Liver (tissue), 9 donors: ENCODE data around the gene CLEC18C. TPM values are rescaled to one million over a fixed set of nuclear protein-coding genes. Genes with fewer than 3 reads are reported as not detected.

Experiments
- DNase-seq: peaks from one replicate; pipeline ENCODE4 v3.0.0-alpha.2; 2017; ENCODE audit warnings: low spot score
- H3K27ac ChIP-seq, 2 donors: one replicate each; pipeline ENCODE4 v1.7.0; 2013; ENCODE audit warnings: inconsistent platforms in 2 of 2, low read length in 2 of 2, control low read depth in 1 of 2, low read depth in 1 of 2, mild to moderate bottlenecking in 1 of 2
- H3K27me3 ChIP-seq, 4 donors: one replicate each; pipeline versions ENCODE4 v1.6.1 to v1.7.0; 2013; ENCODE audit warnings: low read length in 3 of 4, inconsistent platforms in 1 of 4, mild to moderate bottlenecking in 1 of 4, moderate library complexity in 1 of 4; ENCODE audit not compliant: control insufficient read depth in 4 of 4, insufficient read depth in 4 of 4
- H3K36me3 ChIP-seq, 4 donors: one replicate each; pipeline versions ENCODE4 v1.6.1 to v1.7.0; 2013; ENCODE audit warnings: low read length in 3 of 4, mild to moderate bottlenecking in 3 of 4, low read depth in 1 of 4, moderate library complexity in 1 of 4; ENCODE audit not compliant: control insufficient read depth in 4 of 4, insufficient read depth in 3 of 4
- H3K4me1 ChIP-seq, 4 donors: one replicate each; pipeline versions ENCODE4 v1.6.1 to v1.7.0; 2013; ENCODE audit warnings: low read length in 3 of 4, mild to moderate bottlenecking in 3 of 4, moderate library complexity in 1 of 4; ENCODE audit not compliant: control insufficient read depth in 4 of 4, insufficient read depth in 4 of 4
- H3K4me3 ChIP-seq, 3 donors: one replicate each; pipeline versions ENCODE4 v1.6.1 to v1.7.0; 2013; ENCODE audit warnings: low read length in 3 of 3, control low read depth in 1 of 3, low read depth in 1 of 3, mild to moderate bottlenecking in 1 of 3
- H3K9ac ChIP-seq, 2 donors: one replicate each; pipeline ENCODE4 v1.7.0; 2013; ENCODE audit warnings: low read length in 2 of 2, mild to moderate bottlenecking in 2 of 2, moderate library complexity in 2 of 2, control low read depth in 1 of 2, low read depth in 1 of 2
- H3K9me3 ChIP-seq, 4 donors: one replicate each; pipeline versions ENCODE4 v1.6.1 to v1.7.0; 2013; ENCODE audit warnings: low read length in 3 of 4; ENCODE audit not compliant: control insufficient read depth in 4 of 4
- ATF3 ChIP-seq: IDR thresholded peaks from 2 replicates; pipeline ENCODE4 v1.6.1; 2016; ENCODE audit warnings: antibody characterized with exemption
- CTCF ChIP-seq: fragments of 150-350 bp; IDR thresholded peaks from 2 replicates; pipeline ENCODE4 v1.5.1; 2017; ENCODE audit warnings: improper control_type of control experiment, low read depth, low read length; ENCODE audit not compliant: missing input control
- EGR1 ChIP-seq, 2 donors: IDR thresholded peaks; 2 replicates each; pipeline ENCODE4 v1.6.1; 2016 to 2018; ENCODE audit warnings: antibody characterized with exemption in 2 of 2, low read depth in 2 of 2
- FOXA1 ChIP-seq: IDR thresholded peaks from 2 replicates; pipeline ENCODE4 v1.6.1; 2016; ENCODE audit warnings: antibody characterized with exemption
- FOXA2 ChIP-seq: IDR thresholded peaks from 2 replicates; pipeline ENCODE4 v1.6.1; 2016; ENCODE audit warnings: antibody characterized with exemption
- GABPA ChIP-seq, 2 donors: IDR thresholded peaks in 1 of 2; conservative IDR thresholded peaks in 1 of 2; 2 replicates each; pipeline ENCODE4 v1.6.1; 2016; ENCODE audit warnings: antibody characterized with exemption in 2 of 2, mild to moderate bottlenecking in 1 of 2, moderate library complexity in 1 of 2
- HNF4A ChIP-seq, 2 donors: conservative IDR thresholded peaks; 2 replicates each; pipeline ENCODE4 v1.6.1; 2016; ENCODE audit warnings: antibody characterized with exemption in 2 of 2, mild to moderate bottlenecking in 2 of 2
- HNF4G ChIP-seq: IDR thresholded peaks from 2 replicates; pipeline ENCODE4 v1.6.1; 2016; ENCODE audit warnings: antibody characterized with exemption
- JUND ChIP-seq, 2 donors: IDR thresholded peaks; 2 replicates each; pipeline ENCODE4 v1.6.1; 2016; ENCODE audit warnings: antibody characterized with exemption in 2 of 2
- MAX ChIP-seq: IDR thresholded peaks from 2 replicates; pipeline ENCODE4 v1.6.1; 2016; ENCODE audit warnings: antibody characterized with exemption
- NR2F2 ChIP-seq: IDR thresholded peaks from 2 replicates; pipeline ENCODE4 v1.6.1; 2016; ENCODE audit warnings: antibody characterized with exemption
- RAD21 ChIP-seq, 2 donors: IDR thresholded peaks; 2 replicates each; pipeline ENCODE4 v1.6.1; 2016; ENCODE audit warnings: antibody characterized with exemption in 2 of 2, mild to moderate bottlenecking in 2 of 2
- REST ChIP-seq: IDR thresholded peaks from 2 replicates; pipeline ENCODE4 v1.6.1; 2016; ENCODE audit warnings: antibody characterized with exemption, mild to moderate bottlenecking
- RXRA ChIP-seq, 2 donors: IDR thresholded peaks; 2 replicates each; pipeline ENCODE4 v1.6.1; 2017 to 2018; ENCODE audit warnings: antibody characterized with exemption in 2 of 2, mild to moderate bottlenecking in 1 of 2
- SP1 ChIP-seq: IDR thresholded peaks from 2 replicates; pipeline ENCODE4 v1.6.1; 2018; ENCODE audit warnings: antibody characterized with exemption, mild to moderate bottlenecking
- TAF1 ChIP-seq: conservative IDR thresholded peaks from 2 replicates; pipeline ENCODE4 v1.6.1; 2016; ENCODE audit warnings: antibody characterized with exemption, mild to moderate bottlenecking
- YY1 ChIP-seq: IDR thresholded peaks from 2 replicates; pipeline ENCODE4 v1.6.1; 2016; ENCODE audit warnings: antibody characterized with exemption, mild to moderate bottlenecking
- ZBTB33 ChIP-seq: IDR thresholded peaks from 2 replicates; pipeline ENCODE4 v1.6.1; 2016; ENCODE audit warnings: antibody characterized with exemption
- WGBS: extraction: QIAGEN DNeasy Blood & Tissue Kit; methylation state at CpG from one replicate; pipeline ENCODE4 v1.1.7; 2013; 5-methylcytosine and 5-hydroxymethylcytosine counted together
- polyA plus RNA-seq, 2 donors: library from polyadenylated mRNA; stranded (reverse) in 1 of 2; unstranded in 1 of 2; fragments of 200-250 nt in 1 of 2; fragments of >200 nt in 1 of 2; fragmentation: Nextera tagmentation in 1 of 2; extraction: Ambion mirVana in 1 of 2; gene quantifications; one replicate each; pipeline versions ENCODE4 v1.2.1 to v1.2.3, GENCODE V29; 2013 to 2015
- total RNA-seq, 2 donors: library from RNA; depleted of rRNA; stranded (reverse); fragments of >200 nt; gene quantifications; one replicate each; pipeline ENCODE4 v1.2.3, GENCODE V29; 2014
- donor health status: healthy.
- donor health status: healthy.
- donor health status: healthy.
- donor health status: healthy.
- donor health status: healthy.

CLEC18C gene
- total and polyA plus RNA-seq, 4 donors = 0.03 to 0.25 (median 0.05) TPM; not detected in 1

- H3K4me1 ChIP-seq = peaks cover 0 to 25% (median 21%) of the 10 kb centered on the region in 4 donors
- WGBS = 95% methylated on average over 29 of the region's 29 CpGs
- TF ChIP-seq SP1 (no peak), TAF1 (no peak), ZBTB33 (no peak), EGR1 (IDR thresholded peaks at IDR 0.05; ENCODE audit: low read depth in 2 of 2) (no peak), FOXA2 (no peak), HNF4A (conservative IDR thresholded peaks at IDR 0.05) (no peak), RXRA (IDR thresholded peaks at IDR 0.05) (no peak), REST (no peak), CTCF (no peak), FOXA1 (no peak), MAX (no peak), NR2F2 (no peak), GABPA (IDR thresholded peaks at IDR 0.05 in 1 of 2, conservative IDR thresholded peaks at IDR 0.05 in 1 of 2) (no peak), ATF3 (no peak), JUND (IDR thresholded peaks at IDR 0.05) (no peak), RAD21 (IDR thresholded peaks at IDR 0.05) (no peak), HNF4G (no peak), YY1 (no peak)
- no peaks in the 10 kb centered on the region for H3K9me3 ChIP-seq
- H3K4me3 ChIP-seq = no peak overlapping the region
- peaks cover 10 to 91% (median 52%) of the 10 kb centered on the region in 4 donors for H3K36me3 ChIP-seq
- H3K9ac ChIP-seq = no peak overlapping the region
- no peak for DNase-seq
- no peak overlapping the region for H3K27ac ChIP-seq
- H3K27me3 ChIP-seq = no peaks in the 10 kb centered on the region
Observed at GRCh38 chr16:70156207-70156978, 17.2 kb upstream of the CLEC18C start.
